Endothelial cell of umbilical vein (primary cell): ENCODE data around the gene SLC15A5.

Experiments used
- EZH2 ChIP-seq: IDR thresholded peaks from 2 replicates; pipeline ENCODE4 v1.6.1; 2012; ENCODE audit warnings: borderline replicate concordance, low read depth, mild to moderate bottlenecking, moderate library complexity, low read length, inconsistent platforms; ENCODE audit not compliant: severe bottlenecking
- FOS ChIP-seq: IDR thresholded peaks from 2 replicates; pipeline ENCODE4 v1.6.1; 2011; ENCODE audit warnings: mild to moderate bottlenecking, low read length, moderate library complexity, borderline replicate concordance; ENCODE audit not compliant: insufficient read depth
- GATA2 ChIP-seq: IDR thresholded peaks from 2 replicates; pipeline ENCODE4 v1.7.0; 2011; ENCODE audit warnings: low read depth, mild to moderate bottlenecking, moderate library complexity, mixed read lengths, low read length; ENCODE audit not compliant: insufficient read length, insufficient read depth
- JUN ChIP-seq: IDR thresholded peaks from 2 replicates; pipeline ENCODE4 v1.6.1; 2011; ENCODE audit warnings: borderline replicate concordance, low read depth; ENCODE audit not compliant: insufficient read length, insufficient read depth
- MYC ChIP-seq: IDR thresholded peaks from one replicate; pipeline ENCODE4 v1.6.1; 2011; ENCODE audit warnings: mild to moderate bottlenecking, low read depth, low read length
- POLR2A ChIP-seq: IDR thresholded peaks from 2 replicates; pipeline ENCODE4 v1.6.1; 2012; ENCODE audit warnings: low read depth, mild to moderate bottlenecking, control low read depth, low read length
- POLR2AphosphoS5 ChIP-seq: IDR thresholded peaks from 2 replicates; pipeline ENCODE4 v1.6.1; 2012; ENCODE audit warnings: low read depth, mild to moderate bottlenecking, control low read depth, low read length, moderate library complexity; ENCODE audit not compliant: insufficient read depth
- TF ChIP-seq, protein P1 (sequence below), 2 donors: IDR thresholded peaks; 1 replicate in 1 of 2; 2 replicates in 1 of 2; pipeline ENCODE4 v1.5.1; 2011; ENCODE audit warnings: low read length in 2 of 2, mild to moderate bottlenecking in 2 of 2, moderate library complexity in 2 of 2, control low read depth in 1 of 2, inconsistent platforms in 1 of 2, low read depth in 1 of 2; ENCODE audit not compliant: insufficient read depth in 1 of 2; ENCODE audit errors: extremely low read depth in 1 of 2
- TF ChIP-seq, protein P2 (sequence below): IDR thresholded peaks from 2 replicates; pipeline ENCODE4 v1.6.1; 2011; ENCODE audit not compliant: insufficient read depth, insufficient read length

DNA sequence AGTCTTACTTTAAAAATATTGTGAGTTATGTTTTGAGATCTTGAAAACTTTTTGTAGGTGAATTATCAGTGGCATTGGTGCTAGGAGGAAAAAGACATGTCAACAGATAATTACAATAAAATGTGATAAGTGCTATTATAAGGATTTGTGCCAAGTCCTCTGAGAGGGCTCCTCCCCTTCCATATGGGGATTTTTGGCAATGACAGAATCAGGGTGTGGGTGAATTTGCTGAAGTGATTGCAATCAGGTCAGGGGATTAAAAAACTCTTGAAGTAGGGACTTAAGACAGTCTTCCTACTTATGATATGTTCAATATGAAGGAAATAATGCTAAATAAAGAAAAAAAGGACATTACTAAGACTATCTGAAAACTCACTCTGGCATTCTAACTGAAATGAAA, 122.5 kb downstream of the SLC15A5 start:
- TF ChIP-seq, protein P1, sequence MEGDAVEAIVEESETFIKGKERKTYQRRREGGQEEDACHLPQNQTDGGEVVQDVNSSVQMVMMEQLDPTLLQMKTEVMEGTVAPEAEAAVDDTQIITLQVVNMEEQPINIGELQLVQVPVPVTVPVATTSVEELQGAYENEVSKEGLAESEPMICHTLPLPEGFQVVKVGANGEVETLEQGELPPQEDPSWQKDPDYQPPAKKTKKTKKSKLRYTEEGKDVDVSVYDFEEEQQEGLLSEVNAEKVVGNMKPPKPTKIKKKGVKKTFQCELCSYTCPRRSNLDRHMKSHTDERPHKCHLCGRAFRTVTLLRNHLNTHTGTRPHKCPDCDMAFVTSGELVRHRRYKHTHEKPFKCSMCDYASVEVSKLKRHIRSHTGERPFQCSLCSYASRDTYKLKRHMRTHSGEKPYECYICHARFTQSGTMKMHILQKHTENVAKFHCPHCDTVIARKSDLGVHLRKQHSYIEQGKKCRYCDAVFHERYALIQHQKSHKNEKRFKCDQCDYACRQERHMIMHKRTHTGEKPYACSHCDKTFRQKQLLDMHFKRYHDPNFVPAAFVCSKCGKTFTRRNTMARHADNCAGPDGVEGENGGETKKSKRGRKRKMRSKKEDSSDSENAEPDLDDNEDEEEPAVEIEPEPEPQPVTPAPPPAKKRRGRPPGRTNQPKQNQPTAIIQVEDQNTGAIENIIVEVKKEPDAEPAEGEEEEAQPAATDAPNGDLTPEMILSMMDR (IDR thresholded peaks at IDR 0.05; ENCODE audit: extremely low read depth in 1 of 2, insufficient read depth in 1 of 2, low read depth in 1 of 2, low read length in 2 of 2): no peak
- TF ChIP-seq POLR2AphosphoS5 (no peak), EZH2 (no peak), JUN (no peak), POLR2A (no peak), FOS (no peak), GATA2 (no peak), MYC (no peak)
- TF ChIP-seq, protein P2, sequence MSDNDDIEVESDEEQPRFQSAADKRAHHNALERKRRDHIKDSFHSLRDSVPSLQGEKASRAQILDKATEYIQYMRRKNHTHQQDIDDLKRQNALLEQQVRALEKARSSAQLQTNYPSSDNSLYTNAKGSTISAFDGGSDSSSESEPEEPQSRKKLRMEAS: no peak
